OCI-LY3 (cell line): Measurements from ENCODE around the gene GINS1.

Experiments
- H2AFZ ChIP-seq: fragments of 200-600, 300-600 bp; shearing (Covaris generic); 2 replicates; pipeline ENCODE4 v1.6.0; 2014; ENCODE audit warnings: antibody characterized with exemption, low read depth, low read length
- H3K27ac ChIP-seq: fragments of 200-600, 300-600 bp; sonication (generic); 2 replicates; pipeline ENCODE4 v1.5.1; 2014; ENCODE audit warnings: mild to moderate bottlenecking, low read length, moderate library complexity, mixed read lengths
- H3K27me3 ChIP-seq: fragments of 200-600, 300-600 bp; sonication (generic); 2 replicates; pipeline ENCODE4 v1.6.1; 2014; ENCODE audit warnings: low read depth, low read length, mixed read lengths
- H3K36me3 ChIP-seq: fragments of 200-600, 300-600 bp; sonication (generic); replicated peaks from 2 replicates; pipeline ENCODE3; 2014; ENCODE audit warnings: low read depth, low read length, mixed read lengths
- H3K4me1 ChIP-seq: fragments of 300-600, 200-600 bp; sonication (generic); 2 replicates; pipeline ENCODE4 v1.6.1; 2014; ENCODE audit warnings: low read length, mixed read lengths
- H3K4me2 ChIP-seq: fragments of 200-600, 300-600 bp; sonication (generic); 2 replicates; pipeline ENCODE4 v1.6.1; 2014; ENCODE audit warnings: low read length, mixed read lengths
- H3K4me3 ChIP-seq: fragments of 300-600, 200-600 bp; sonication (generic); 2 replicates; pipeline ENCODE4 v1.5.1; 2014; ENCODE audit warnings: antibody characterized with exemption, mild to moderate bottlenecking, low read length, moderate library complexity
- H3K79me2 ChIP-seq: fragments of 300-600, 200-600 bp; shearing (Covaris generic); 2 replicates; pipeline ENCODE4 v1.6.1; 2014; ENCODE audit warnings: mild to moderate bottlenecking, low read length, mixed read lengths
- H3K9ac ChIP-seq: fragments of 300-600, 200-600 bp; shearing (Covaris generic); 2 replicates; pipeline ENCODE4 v1.6.0; 2014; ENCODE audit warnings: mild to moderate bottlenecking, low read length, moderate library complexity
- H3K9me3 ChIP-seq: fragments of 200-600, 300-600 bp; shearing (Covaris generic); 2 replicates; pipeline ENCODE4 v1.6.1; 2014; ENCODE audit warnings: low read length, mixed read lengths; ENCODE audit not compliant: insufficient read depth
- H4K20me1 ChIP-seq: fragments of 200-600, 300-600 bp; sonication (generic); 2 replicates; pipeline ENCODE4 v1.6.1; 2016; ENCODE audit warnings: low read length, mixed read lengths; ENCODE audit not compliant: insufficient read depth
- EZH2phosphoT487 ChIP-seq: fragments of 200-600 bp; shearing (Covaris generic); IDR thresholded peaks from 2 replicates; pipeline ENCODE4 v1.6.1; 2018; ENCODE audit warnings: antibody characterized with exemption, mixed run types, low read depth
- TF ChIP-seq, protein P1 (sequence below): fragments of 200-600, 300-600 bp; sonication (generic); IDR thresholded peaks from 2 replicates; pipeline ENCODE4 v1.5.1; 2014; ENCODE audit warnings: antibody characterized with exemption, low read length, low read depth

Gene GINS1

DNA sequence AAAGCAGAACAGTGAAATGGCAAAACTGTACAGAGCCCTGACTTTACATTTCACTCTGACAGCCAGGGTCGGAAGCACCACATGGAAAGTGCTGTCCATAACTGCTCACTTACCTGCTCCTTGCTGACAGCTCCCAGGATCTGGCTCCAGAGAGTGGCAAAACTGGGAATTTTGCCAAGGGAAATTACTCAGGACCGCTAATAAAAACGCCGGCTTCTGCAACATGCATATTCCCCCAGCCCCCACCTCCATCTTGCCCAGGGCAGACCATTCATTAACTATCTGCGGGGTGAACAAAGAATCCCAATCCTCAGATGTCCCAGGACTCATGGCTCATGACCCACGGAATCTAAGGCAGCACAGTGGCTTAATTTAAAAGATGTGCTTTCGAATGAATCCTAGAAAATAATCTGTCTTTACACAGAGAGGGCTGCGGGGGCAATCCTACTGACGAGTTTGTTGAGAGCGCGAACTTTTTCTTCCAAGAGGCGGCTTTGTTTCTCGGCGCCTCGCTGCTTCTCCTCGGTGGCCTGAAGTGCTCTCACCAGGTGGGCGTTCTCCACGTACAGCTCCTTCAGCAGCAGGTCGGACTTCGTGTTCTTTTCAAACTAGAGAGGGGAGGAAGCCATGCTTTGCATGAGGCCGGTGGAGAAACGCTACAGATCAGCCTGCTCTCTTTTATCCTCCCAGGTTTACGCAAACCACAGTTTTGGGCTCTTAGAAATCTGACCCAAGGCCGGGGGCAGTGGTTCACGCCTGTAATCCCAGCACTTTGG is 45.8 kb downstream of the GINS1 start:
- Histone ChIP-seq H3K9me3 (no peaks in the 10 kb centered on the region), H3K9ac (no peak overlapping the region), H3K27ac (no peak overlapping the region), H3K4me2 (no peak overlapping the region), H3K79me2 (no peaks in the 10 kb centered on the region), H3K4me1 (no peaks in the 10 kb centered on the region), H3K36me3 (peaks cover 15% of the 10 kb centered on the region), H4K20me1 (no peaks in the 10 kb centered on the region), H2AFZ (no peak overlapping the region), H3K4me3 (no peak overlapping the region), H3K27me3 (no peaks in the 10 kb centered on the region)
- TF ChIP-seq, protein P1, sequence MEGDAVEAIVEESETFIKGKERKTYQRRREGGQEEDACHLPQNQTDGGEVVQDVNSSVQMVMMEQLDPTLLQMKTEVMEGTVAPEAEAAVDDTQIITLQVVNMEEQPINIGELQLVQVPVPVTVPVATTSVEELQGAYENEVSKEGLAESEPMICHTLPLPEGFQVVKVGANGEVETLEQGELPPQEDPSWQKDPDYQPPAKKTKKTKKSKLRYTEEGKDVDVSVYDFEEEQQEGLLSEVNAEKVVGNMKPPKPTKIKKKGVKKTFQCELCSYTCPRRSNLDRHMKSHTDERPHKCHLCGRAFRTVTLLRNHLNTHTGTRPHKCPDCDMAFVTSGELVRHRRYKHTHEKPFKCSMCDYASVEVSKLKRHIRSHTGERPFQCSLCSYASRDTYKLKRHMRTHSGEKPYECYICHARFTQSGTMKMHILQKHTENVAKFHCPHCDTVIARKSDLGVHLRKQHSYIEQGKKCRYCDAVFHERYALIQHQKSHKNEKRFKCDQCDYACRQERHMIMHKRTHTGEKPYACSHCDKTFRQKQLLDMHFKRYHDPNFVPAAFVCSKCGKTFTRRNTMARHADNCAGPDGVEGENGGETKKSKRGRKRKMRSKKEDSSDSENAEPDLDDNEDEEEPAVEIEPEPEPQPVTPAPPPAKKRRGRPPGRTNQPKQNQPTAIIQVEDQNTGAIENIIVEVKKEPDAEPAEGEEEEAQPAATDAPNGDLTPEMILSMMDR, result no peak

DNA sequence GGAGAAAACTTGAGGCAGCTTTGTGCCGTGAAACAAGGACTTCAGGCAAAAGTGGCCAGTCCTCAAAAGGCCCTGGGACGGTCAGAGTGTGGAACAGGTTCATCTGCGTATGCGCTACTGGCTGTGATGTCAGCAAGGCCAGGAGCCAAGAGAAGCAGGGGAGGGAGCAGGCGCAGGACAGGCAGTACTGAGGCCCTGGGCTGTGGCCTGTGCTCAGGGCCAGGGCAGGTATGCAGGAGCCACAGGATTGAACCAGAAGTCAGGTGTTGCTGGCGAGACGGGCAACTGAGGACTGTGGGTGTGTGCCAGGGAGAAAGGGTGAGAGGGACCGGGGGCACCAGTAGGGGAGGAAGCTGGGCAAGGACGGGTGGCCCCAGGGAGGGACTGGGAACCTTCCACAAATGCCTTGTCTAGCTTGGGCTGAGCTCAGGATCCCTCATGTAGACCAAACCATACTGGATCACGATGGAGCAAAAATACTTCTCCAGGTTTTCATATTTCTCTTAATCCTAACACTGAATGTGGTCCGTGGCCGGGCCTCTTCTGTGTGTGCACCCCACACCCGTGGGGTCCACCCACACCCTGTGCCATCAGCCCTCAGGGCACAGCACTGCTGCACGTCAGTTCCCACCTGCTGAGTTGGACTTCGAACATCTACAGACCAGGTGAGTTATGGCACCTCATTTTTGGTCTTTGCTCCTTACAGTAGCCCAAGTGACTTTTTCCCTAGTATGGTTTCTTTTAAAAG is 46.9 kb downstream of the GINS1 start:
- Histone ChIP-seq H3K4me3 (no peak overlapping the region), H3K79me2 (no peaks in the 10 kb centered on the region), H2AFZ (no peak overlapping the region), H3K9ac (no peak overlapping the region), H3K27ac (no peak overlapping the region), H4K20me1 (no peaks in the 10 kb centered on the region), H3K4me1 (no peaks in the 10 kb centered on the region), H3K36me3 (peaks cover 4% of the 10 kb centered on the region), H3K9me3 (no peaks in the 10 kb centered on the region), H3K27me3 (no peaks in the 10 kb centered on the region), H3K4me2 (no peak overlapping the region)
- TF ChIP-seq, protein P1, result no peak
- no peak for TF ChIP-seq EZH2phosphoT487

DNA sequence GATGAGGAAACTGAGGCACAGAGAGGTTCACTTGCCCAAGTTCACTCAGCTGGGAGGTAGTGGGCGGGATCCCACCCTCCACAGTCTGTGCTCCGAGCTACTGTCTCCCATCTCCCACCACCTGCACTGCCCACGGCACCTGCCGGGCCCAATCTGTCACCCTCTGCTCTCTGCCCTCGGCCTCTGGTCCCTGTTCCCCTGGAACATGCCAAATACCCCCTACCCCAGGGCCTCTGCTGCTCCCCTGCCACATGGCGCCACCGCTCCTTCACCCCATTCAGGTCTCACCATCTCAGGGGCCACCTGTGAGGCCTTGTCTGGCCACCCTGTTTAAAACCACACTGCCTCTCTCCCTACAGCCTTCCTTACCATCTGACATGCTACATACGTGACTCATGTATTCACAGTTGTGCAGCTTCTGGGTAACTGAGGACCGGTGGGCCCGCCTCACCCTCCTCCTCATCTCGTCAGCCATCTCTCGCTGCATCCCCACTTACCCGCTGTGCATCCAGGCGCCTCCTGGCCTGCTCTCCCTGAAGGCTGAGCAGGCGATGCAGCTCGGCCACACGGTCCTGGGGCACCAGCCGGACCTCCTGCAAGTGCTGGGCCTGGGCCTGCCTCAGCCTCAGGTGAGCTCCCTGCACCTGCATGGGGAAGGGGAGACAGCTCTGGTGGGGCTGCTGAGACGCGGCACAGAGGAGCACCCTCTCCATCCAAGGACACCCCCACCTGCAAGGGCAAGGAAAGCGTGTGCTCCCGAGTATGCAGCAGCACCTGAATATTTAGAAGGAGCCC is 50.6 kb downstream of the GINS1 start:
- H3K36me3 ChIP-seq, result no peaks in the 10 kb centered on the region
- H3K4me1 ChIP-seq, result peaks cover 5% of the 10 kb centered on the region; the same call in 1 of the 2 replicates
- no peak overlapping the region for H2AFZ ChIP-seq
- H4K20me1 ChIP-seq, result no peaks in the 10 kb centered on the region
- H3K27ac ChIP-seq, result no peak overlapping the region
- no peaks in the 10 kb centered on the region for H3K79me2 ChIP-seq
- no peak overlapping the region for H3K9ac ChIP-seq
- H3K27me3 ChIP-seq, result no peaks in the 10 kb centered on the region; the same call in 1 of the 2 replicates
- no peak overlapping the region for H3K4me2 ChIP-seq
- H3K9me3 ChIP-seq, result no peaks in the 10 kb centered on the region
- no peak overlapping the region for H3K4me3 ChIP-seq
- TF ChIP-seq EZH2phosphoT487, result no peak
- TF ChIP-seq, protein P1, result no peak
